GM23338 (cell line): Measurements from ENCODE around the gene TMEM229A. TPM values are rescaled to one million over a fixed set of nuclear protein-coding genes. Genes with fewer than 3 reads are reported as not detected.

Source experiments
- ATAC-seq: fragments of 200-7000 bp; cut with Tn5 transposase; 3 replicates; pipeline ENCODE4 v1.9.1; 2020
- DNase-seq: peaks from one replicate; pipeline ENCODE4 v3.0.0-alpha.2; 2015; ENCODE audit warnings: low spot score
- H2AFZ ChIP-seq: fragments of 200-600 bp; sonication (generic); 2 replicates; pipeline ENCODE4 v1.8.0; 2016; ENCODE audit warnings: antibody characterized with exemption, mild to moderate bottlenecking, moderate library complexity
- H3F3A ChIP-seq: fragments of 200-600 bp; sonication (generic); replicated peaks from 2 replicates; pipeline ENCODE4 v1.8.0; 2017; ENCODE audit warnings: antibody characterized with exemption, mixed run types, low read depth
- H3K27ac ChIP-seq: fragments of 200-600 bp; sonication (generic); 2 replicates; pipeline ENCODE4 v1.6.1; 2016; ENCODE audit warnings: low read depth
- H3K27me3 ChIP-seq: fragments of 200-600 bp; sonication (generic); 2 replicates; pipeline ENCODE4 v1.8.0; 2016; ENCODE audit warnings: mild to moderate bottlenecking, mixed run types, moderate library complexity; ENCODE audit not compliant: insufficient read depth
- H3K36me3 ChIP-seq: fragments of 200-600 bp; sonication (generic); 2 replicates; pipeline ENCODE4 v1.8.0; 2016; ENCODE audit warnings: mild to moderate bottlenecking; ENCODE audit not compliant: insufficient read depth
- H3K4me1 ChIP-seq: fragments of 200-600 bp; sonication (generic); 2 replicates; pipeline ENCODE4 v1.8.0; 2016; ENCODE audit warnings: mild to moderate bottlenecking, moderate library complexity; ENCODE audit not compliant: insufficient read depth
- H3K4me2 ChIP-seq: fragments of 200-600 bp; sonication (generic); 2 replicates; pipeline ENCODE4 v1.7.1; 2017; ENCODE audit warnings: mixed run types
- H3K4me3 ChIP-seq: fragments of 200-600 bp; sonication (generic); 2 replicates; pipeline ENCODE4 v1.6.1; 2016; ENCODE audit warnings: mixed run types
- H3K79me2 ChIP-seq: fragments of 200-600 bp; sonication (generic); replicated peaks from 2 replicates; pipeline ENCODE4 v1.8.0; 2017; ENCODE audit warnings: mild to moderate bottlenecking; ENCODE audit not compliant: insufficient read depth
- H3K9me2 ChIP-seq: fragments of 200-600 bp; sonication (generic); 2 replicates; pipeline ENCODE4 v1.8.0; 2017; ENCODE audit not compliant: insufficient read depth
- H4K20me1 ChIP-seq: fragments of 200-600 bp; sonication (generic); replicated peaks from 2 replicates; pipeline ENCODE4 v1.8.0; 2017; ENCODE audit warnings: mild to moderate bottlenecking; ENCODE audit not compliant: insufficient read depth
- H3K27ac Mint-ChIP-seq: 2 replicates; pipeline ENCODE4 v1.8.0; 2020; ENCODE audit warnings: inconsistent platforms, mild to moderate bottlenecking, moderate library complexity, mixed read lengths
- H3K27me3 Mint-ChIP-seq: 3 replicates; pipeline ENCODE4 v1.8.0; 2022; ENCODE audit warnings: low read depth, mild to moderate bottlenecking, moderate library complexity, mixed read lengths, inconsistent platforms; ENCODE audit not compliant: insufficient read depth, poor library complexity
- H3K36me3 Mint-ChIP-seq: 3 replicates; pipeline ENCODE4 v1.8.0; 2021; ENCODE audit warnings: low read depth, mild to moderate bottlenecking, inconsistent platforms, moderate library complexity, mixed read lengths
- H3K4me1 Mint-ChIP-seq: 3 replicates; pipeline ENCODE4 v1.8.0; 2020; ENCODE audit warnings: mild to moderate bottlenecking, inconsistent platforms, mixed read lengths
- H3K4me3 Mint-ChIP-seq: 3 replicates; pipeline ENCODE4 v1.8.0; 2021; ENCODE audit warnings: moderate library complexity, mild to moderate bottlenecking, inconsistent platforms, mixed read lengths
- H3K9me3 Mint-ChIP-seq: 3 replicates; pipeline ENCODE4 v1.8.0; 2020; ENCODE audit warnings: moderate library complexity, mild to moderate bottlenecking, inconsistent platforms, mixed read lengths
- CREB1 ChIP-seq: fragments of 250-450 bp; sonication (Bioruptor Pico); IDR thresholded peaks from 2 replicates; pipeline ENCODE4 v1.5.0; 2020; ENCODE audit warnings: low read depth, mild to moderate bottlenecking, moderate library complexity
- CTCF ChIP-seq, 2 experiments: fragments of 200-600 bp in 1 of 2; sonication (generic) in 1 of 2; conservative IDR thresholded peaks; 2 replicates each; pipeline versions ENCODE4 v1.5.1 to v1.6.1; 2016 to 2017; ENCODE audit warnings: antibody characterized with exemption in 2 of 2, low read depth in 2 of 2, mild to moderate bottlenecking in 2 of 2, moderate library complexity in 1 of 2
- ETS1 ChIP-seq: IDR thresholded peaks from 2 replicates; pipeline ENCODE4 v1.6.1; 2016; ENCODE audit warnings: antibody characterized with exemption
- EZH2 ChIP-seq: fragments of 200-600 bp; sonication (generic); IDR thresholded peaks from one replicate; pipeline ENCODE4 v1.8.0; 2017; ENCODE audit warnings: antibody characterized with exemption, mild to moderate bottlenecking, low read depth; ENCODE audit not compliant: unreplicated experiment
- EZH2phosphoT487 ChIP-seq: fragments of 200-600 bp; sonication (generic); IDR thresholded peaks from one replicate; pipeline ENCODE4 v1.8.1; 2018; ENCODE audit warnings: antibody characterized with exemption; ENCODE audit not compliant: unreplicated experiment
- JUNB ChIP-seq: IDR thresholded peaks from one replicate; pipeline ENCODE4 v1.6.1; 2016; ENCODE audit warnings: antibody characterized with exemption; ENCODE audit not compliant: unreplicated experiment
- NANOG ChIP-seq: IDR thresholded peaks from 2 replicates; pipeline ENCODE4 v1.6.1; 2016; ENCODE audit warnings: antibody characterized with exemption, borderline replicate concordance
- POLR2AphosphoS5 ChIP-seq: IDR thresholded peaks from 2 replicates; pipeline ENCODE4 v1.6.1; 2016; ENCODE audit warnings: antibody characterized with exemption, low read depth
- REST ChIP-seq: IDR thresholded peaks from one replicate; pipeline ENCODE4 v1.6.1; 2018; ENCODE audit warnings: antibody characterized with exemption; ENCODE audit not compliant: unreplicated experiment
- STAT1 ChIP-seq: IDR thresholded peaks from one replicate; pipeline ENCODE4 v1.6.1; 2016; ENCODE audit warnings: antibody characterized with exemption; ENCODE audit not compliant: unreplicated experiment
- ZNF114 ChIP-seq: fragments of 250-450 bp; sonication (Bioruptor Pico); IDR thresholded peaks from 2 replicates; pipeline ENCODE4 v1.5.0; 2020; ENCODE audit warnings: mild to moderate bottlenecking, moderate library complexity
- ZNF331 ChIP-seq: fragments of 250-450 bp; sonication (Bioruptor Pico); IDR thresholded peaks from 2 replicates; pipeline ENCODE4 v1.5.0; 2020; ENCODE audit warnings: low read depth, mild to moderate bottlenecking, moderate library complexity
- ZNF462 ChIP-seq: fragments of 250-450 bp; sonication (Bioruptor Pico); IDR thresholded peaks from 2 replicates; pipeline ENCODE4 v1.5.0; 2020; ENCODE audit warnings: mild to moderate bottlenecking, moderate library complexity
- polyA plus RNA-seq: library from polyadenylated mRNA; unstranded; fragments of >200 nt; fragmentation: Nextera tagmentation; extraction: Ambion mirVana; gene quantifications from 2 replicates; pipeline ENCODE4 v1.2.1, GENCODE V29; 2016
- total RNA-seq: library from RNA; depleted of rRNA; stranded (reverse); fragments of >200 nt; shearing (Covaris generic); gene quantifications from 2 replicates; pipeline ENCODE4 v1.2.3, GENCODE V29; 2014

Gene TMEM229A
- total and polyA plus RNA-seq, 2 experiments from 2014 or later, result 0.63 to 0.80 TPM

GRCh38 chr7:124009321-124009720 is 23.5 kb downstream of the TMEM229A start:
- DNase-seq, result no peak
- Histone ChIP-seq H3K36me3 (no peaks in the 10 kb centered on the region), H3K9me2 (0 out of 2 replicates have a peak, but pooled peaks cover 4% of the 10 kb centered on the region), H3F3A (no peaks in the 10 kb centered on the region), H3K4me1 (peaks cover 8% of the 10 kb centered on the region), H3K27ac (no peak overlapping the region), H3K27me3 (no peaks in the 10 kb centered on the region), H3K79me2 (no peaks in the 10 kb centered on the region), H2AFZ (0 out of 2 replicates have a peak overlapping the region, but pooled peaks have one; percentile 9), H3K4me2 (no peak overlapping the region), H3K4me3 (no peak overlapping the region), H4K20me1 (no peaks in the 10 kb centered on the region)
- H3K36me3 Mint-ChIP-seq, result peaks cover 2% of the 10 kb centered on the region; the same call in 1 of the 3 replicates
- H3K9me3 Mint-ChIP-seq, result peaks cover 3% of the 10 kb centered on the region; the same call in 1 of the 3 replicates
- H3K27me3 Mint-ChIP-seq, result peaks cover 7% of the 10 kb centered on the region
- H3K27ac Mint-ChIP-seq, result no peak overlapping the region
- H3K4me3 Mint-ChIP-seq, result no peak overlapping the region
- H3K4me1 Mint-ChIP-seq, result peaks cover 16% of the 10 kb centered on the region
- ATAC-seq, result no peak
- no peak for TF ChIP-seq POLR2AphosphoS5
- TF ChIP-seq CTCF (conservative IDR thresholded peaks at IDR 0.05; ENCODE audit: low read depth in 2 of 2), result no peak
- TF ChIP-seq EZH2, result no peak
- TF ChIP-seq EZH2phosphoT487, result no peak
- no peak for TF ChIP-seq REST
- no peak for TF ChIP-seq STAT1
- TF ChIP-seq ZNF331 (CRISPR knock-in tag), result no peak
- TF ChIP-seq ETS1, result no peak
- no peak for TF ChIP-seq NANOG
- TF ChIP-seq ZNF114, result no peak
- TF ChIP-seq JUNB, result no peak
- TF ChIP-seq ZNF462, result no peak
- no peak for TF ChIP-seq CREB1 (CRISPR knock-in tag)
